Epithelial cell of proximal tubule (primary cell): ENCODE data around the gene SLC5A3. TPM values are rescaled to one million over a fixed set of nuclear protein-coding genes. Genes with fewer than 3 reads are reported as not detected.

Experiments used
- DNase-seq: peaks from one replicate; pipeline ENCODE4 v3.0.0-alpha.2; 2011; ENCODE audit warnings: low read depth
- H3K4me3 ChIP-seq: 2 replicates; pipeline ENCODE4 v1.5.1; 2011; ENCODE audit warnings: low read depth, mild to moderate bottlenecking, low read length
- CTCF ChIP-seq: conservative IDR thresholded peaks from 2 replicates; pipeline ENCODE4 v1.5.1; 2012; ENCODE audit warnings: low read depth, mild to moderate bottlenecking, low read length
- total RNA-seq: library from RNA; depleted of rRNA; stranded (reverse); fragments of >200 nt; gene quantifications from 2 replicates; pipeline ENCODE4 v1.2.3, GENCODE V29; 2015

The SLC5A3 gene
- total RNA-seq, 1 donor from 2014 or later, result 13.7 TPM

- H3K4me3 ChIP-seq, result no peak overlapping the region
- TF ChIP-seq CTCF, result no peak
Measured at GRCh38 chr21:34046917-34047316, 26.5 kb upstream of the SLC5A3 start.

GRCh38 chr21:34047835-34048234, 25.5 kb upstream of the SLC5A3 start:
- H3K4me3 ChIP-seq, result no peak overlapping the region
- no peak for TF ChIP-seq CTCF
- DNase-seq, result no peak

More at GRCh38 chr21:34046917-34047316, 26.5 kb upstream of the SLC5A3 start:
- no peak for DNase-seq

GRCh38 chr21:34052171-34052570, 21.2 kb upstream of the SLC5A3 start:
- DNase-seq, result no peak
- TF ChIP-seq CTCF, result no peak
- H3K4me3 ChIP-seq, result no peak overlapping the region

- H3K4me3 ChIP-seq, result no peak overlapping the region
- DNase-seq, result no peak
- TF ChIP-seq CTCF, result no peak
Measured at GRCh38 chr21:34054259-34054658, 19.1 kb upstream of the SLC5A3 start.

GRCh38 chr21:34055615-34056014, 17.8 kb upstream of the SLC5A3 start:
- TF ChIP-seq CTCF, result no peak
- no peak for DNase-seq
- H3K4me3 ChIP-seq, result no peak overlapping the region

GRCh38 chr21:34061983-34062382, 11.4 kb upstream of the SLC5A3 start:
- H3K4me3 ChIP-seq, result no peak overlapping the region
- no peak for DNase-seq
- no peak for TF ChIP-seq CTCF

GRCh38 chr21:34065027-34065426, 8.4 kb upstream of the SLC5A3 start:
- TF ChIP-seq CTCF, result no peak
- no peak for DNase-seq
- no peak overlapping the region for H3K4me3 ChIP-seq
